Right lobe of liver (tissue), 4 donors: ENCODE data around the gene PGAM2.
"Not testable (repeated sequence)": the region's sequence is repeated elsewhere in the genome, so short reads cannot be mapped to it uniquely, and the experiment has no call there.

Source experiments
- POLR2A ChIP-seq: fragments of 450-650 bp; IDR thresholded peaks from one replicate; pipeline ENCODE4 v1.6.1; 2017; ENCODE audit warnings: antibody characterized with exemption, mild to moderate bottlenecking
- TF ChIP-seq, protein P1 (sequence below), 4 donors: fragments of 200-600 bp in 3 of 4; fragments of 450-650 bp in 1 of 4; IDR thresholded peaks; one replicate each; pipeline versions ENCODE4 v1.5.1 to v1.8.0; 2016 to 2022; ENCODE audit warnings: antibody characterized with exemption in 4 of 4, mild to moderate bottlenecking in 2 of 4
- donor health status: DM: no; HTN: no; CAD: no.
- donor health status: DM: no; HTN: no; CAD: no.
- donor health status: DM: no; HTN: yes; CAD: no.

DNA sequence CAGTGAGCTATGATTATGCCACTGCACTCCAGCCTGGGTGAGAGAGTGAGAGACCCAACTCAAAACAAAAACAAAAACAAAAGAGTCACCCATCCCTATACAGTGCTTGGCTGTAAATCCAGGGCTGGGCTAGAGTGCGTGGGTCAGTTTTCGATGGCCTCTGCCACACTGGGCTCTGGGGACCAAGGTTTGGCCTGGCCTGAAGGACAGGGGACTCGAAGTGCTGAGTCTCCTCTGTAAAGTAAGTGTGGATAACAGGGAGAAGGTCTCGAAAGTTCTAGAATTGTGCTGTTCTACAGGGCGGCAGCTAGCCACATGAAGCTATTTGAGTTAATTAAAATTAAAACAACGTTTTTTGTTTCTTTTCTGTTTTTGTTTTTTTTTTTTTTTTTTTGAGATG is 33.3 kb downstream of the PGAM2 start:
- TF ChIP-seq, protein P1, sequence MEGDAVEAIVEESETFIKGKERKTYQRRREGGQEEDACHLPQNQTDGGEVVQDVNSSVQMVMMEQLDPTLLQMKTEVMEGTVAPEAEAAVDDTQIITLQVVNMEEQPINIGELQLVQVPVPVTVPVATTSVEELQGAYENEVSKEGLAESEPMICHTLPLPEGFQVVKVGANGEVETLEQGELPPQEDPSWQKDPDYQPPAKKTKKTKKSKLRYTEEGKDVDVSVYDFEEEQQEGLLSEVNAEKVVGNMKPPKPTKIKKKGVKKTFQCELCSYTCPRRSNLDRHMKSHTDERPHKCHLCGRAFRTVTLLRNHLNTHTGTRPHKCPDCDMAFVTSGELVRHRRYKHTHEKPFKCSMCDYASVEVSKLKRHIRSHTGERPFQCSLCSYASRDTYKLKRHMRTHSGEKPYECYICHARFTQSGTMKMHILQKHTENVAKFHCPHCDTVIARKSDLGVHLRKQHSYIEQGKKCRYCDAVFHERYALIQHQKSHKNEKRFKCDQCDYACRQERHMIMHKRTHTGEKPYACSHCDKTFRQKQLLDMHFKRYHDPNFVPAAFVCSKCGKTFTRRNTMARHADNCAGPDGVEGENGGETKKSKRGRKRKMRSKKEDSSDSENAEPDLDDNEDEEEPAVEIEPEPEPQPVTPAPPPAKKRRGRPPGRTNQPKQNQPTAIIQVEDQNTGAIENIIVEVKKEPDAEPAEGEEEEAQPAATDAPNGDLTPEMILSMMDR (IDR thresholded peaks at IDR 0.05), result not testable (repeated sequence)
- TF ChIP-seq POLR2A, result not testable (repeated sequence)
